Measurements from ENCODE around the gene CHCHD6.

Gene CHCHD6

GRCh38 chr3:126984391-126985131 is 280.5 kb downstream of the CHCHD6 start:
- no peak for DNase-seq (ENCODE audit: insufficient read length, low spot score)

GRCh38 chr3:126985132-126985985 is 281.3 kb downstream of the CHCHD6 start:
- FAIRE-seq (no peak), DNase-seq (ENCODE audit: insufficient read length, low spot score) (no peak)

More at GRCh38 chr3:126984391-126985131, 280.5 kb downstream of the CHCHD6 start:
- no peak for FAIRE-seq

- no peak for FAIRE-seq
These were observed 282.0 kb downstream of the CHCHD6 start for GRCh38 chr3:126986001-126986400.

GRCh38 chr3:126987129-126987528 is 283.1 kb downstream of the CHCHD6 start:
- FAIRE-seq: no peak
- DNase-seq (ENCODE audit: insufficient read length, low spot score): no peak

More at GRCh38 chr3:126986001-126986400, 282.0 kb downstream of the CHCHD6 start:
- no peak for DNase-seq (ENCODE audit: insufficient read length, low spot score)

- no peak for FAIRE-seq
- no peak for DNase-seq (ENCODE audit: insufficient read length, low spot score)
These were observed 283.6 kb downstream of the CHCHD6 start for GRCh38 chr3:126987596-126987995.

- no peak for DNase-seq (ENCODE audit: insufficient read length, low spot score)
- no peak for FAIRE-seq
These were observed 284.5 kb downstream of the CHCHD6 start for GRCh38 chr3:126988451-126989021.

- DNase-seq (ENCODE audit: insufficient read length, low spot score) (no peak), FAIRE-seq (no peak)
These were observed 285.4 kb downstream of the CHCHD6 start for GRCh38 chr3:126989316-126990023.

- no peak for DNase-seq (ENCODE audit: insufficient read length, low spot score)
- no peak for FAIRE-seq
These were observed 286.1 kb downstream of the CHCHD6 start for GRCh38 chr3:126990024-126990700.

- FAIRE-seq: no peak
These were observed 286.9 kb downstream of the CHCHD6 start for GRCh38 chr3:126990890-126991289.

GRCh38 chr3:126991366-126992200 is 287.5 kb downstream of the CHCHD6 start:
- FAIRE-seq (no peak), DNase-seq (ENCODE audit: insufficient read length, low spot score) (no peak)

More at GRCh38 chr3:126990890-126991289, 286.9 kb downstream of the CHCHD6 start:
- DNase-seq (ENCODE audit: insufficient read length, low spot score): no peak

- DNase-seq (ENCODE audit: insufficient read length, low spot score): no peak
- no peak for FAIRE-seq
These were observed 288.2 kb downstream of the CHCHD6 start for GRCh38 chr3:126992216-126992615.

- FAIRE-seq (no peak), DNase-seq (ENCODE audit: insufficient read length, low spot score) (no peak)
These were observed 288.7 kb downstream of the CHCHD6 start for GRCh38 chr3:126992776-126993175.

- FAIRE-seq (no peak), DNase-seq (ENCODE audit: insufficient read length, low spot score) (no peak)
These were observed 289.4 kb downstream of the CHCHD6 start for GRCh38 chr3:126993436-126993835.

- no peak for FAIRE-seq
- no peak for DNase-seq (ENCODE audit: insufficient read length, low spot score)
These were observed 290.7 kb downstream of the CHCHD6 start for GRCh38 chr3:126994661-126995245.

GRCh38 chr3:126995254-126995780 is 291.3 kb downstream of the CHCHD6 start:
- FAIRE-seq (no peak), DNase-seq (ENCODE audit: insufficient read length, low spot score) (no peak)

GRCh38 chr3:126995926-126996512 is 292.0 kb downstream of the CHCHD6 start:
- no peak for FAIRE-seq
- no peak for DNase-seq (ENCODE audit: insufficient read length, low spot score)

- DNase-seq (ENCODE audit: insufficient read length, low spot score): no peak
- no peak for FAIRE-seq
These were observed 292.9 kb downstream of the CHCHD6 start for GRCh38 chr3:126996905-126997304.

- DNase-seq (ENCODE audit: insufficient read length, low spot score) (no peak), FAIRE-seq (no peak)
These were observed 293.5 kb downstream of the CHCHD6 start for GRCh38 chr3:126997455-126998038.

Measured in HTR-8/SVneo (cell line).